Gastrocnemius medialis (tissue), 4 donors: ENCODE data around the gene PXMP2.

Experiments
- CTCF ChIP-seq, 5 experiments: fragments of 450-650 bp in 3 of 5; fragments of 200-600 bp in 2 of 5; sonication (generic) in 2 of 5; IDR thresholded peaks in 4 of 5; conservative IDR thresholded peaks in 1 of 5; 1 replicate in 4 of 5; 2 replicates in 1 of 5; pipeline ENCODE4 v1.5.1; 2016 to 2019; ENCODE audit warnings: antibody characterized with exemption in 5 of 5, mild to moderate bottlenecking in 3 of 5, moderate library complexity in 3 of 5
- POLR2A ChIP-seq, 2 donors: fragments of 450-650 bp; IDR thresholded peaks; one replicate each; pipeline ENCODE4 v1.6.1; 2017; ENCODE audit warnings: antibody characterized with exemption in 2 of 2, mild to moderate bottlenecking in 2 of 2, moderate library complexity in 2 of 2

- TF ChIP-seq CTCF (IDR thresholded peaks at IDR 0.05 in 4 of 5, conservative IDR thresholded peaks at IDR 0.05 in 1 of 5): no peak
- TF ChIP-seq POLR2A (IDR thresholded peaks at IDR 0.05): no peak
These were observed 59.2 kb downstream of the PXMP2 start for GRCh38 chr12:132746613-132747012.
